A549 (cell line): ENCODE results near the gene ACTR5. TPM values are rescaled to one million over a fixed set of nuclear protein-coding genes. Genes with fewer than 3 reads are reported as not detected.

Source experiments
- ATAC-seq, 2 experiments: fragments of 200-7000 bp in 1 of 2; fragments of >200 bp in 1 of 2; cut with Nextera tagmentation in 1 of 2; cut with Tn5 transposase in 1 of 2; 3 replicates each; pipeline versions ENCODE4 v1.8.0 to v1.9.1; 2018 to 2020; ENCODE audit warnings: mild to moderate bottlenecking in 1 of 2, moderate library complexity in 1 of 2
- CTCF ChIA-PET: fragments of 300-600 bp; sonication (Branson Sonifier 250); formaldehyde crosslinking; extraction: SDS; loops from one replicate; lab custom pipeline; 2021; ENCODE audit warnings: antibody characterized with exemption, inconsistent platforms; lab: Yijun Ruan, JAX
- POLR2A ChIA-PET: fragments of 350-600 bp; formaldehyde crosslinking; extraction: SDS; loops from one replicate; lab custom pipeline; 2021; ENCODE audit warnings: antibody characterized with exemption, inconsistent platforms; lab: Yijun Ruan, JAX
- DNase-seq, 2 experiments: peaks; one replicate each; pipeline versions ENCODE4 v3.0.0 to v3.0.0-alpha.2; 2011 to 2016; ENCODE audit warnings: low read depth in 1 of 2, low spot score in 1 of 2
- FAIRE-seq: peaks from 2 replicates; lab custom pipeline; 2011; peaks lifted over from hg19 to GRCh38; lab: Jason Lieb, UNC
- H3K27ac ChIP-seq, 2 experiments: fragments of >200 bp; sonication (Bioruptor Twin); formaldehyde crosslinking; 3 replicates each; pipeline ENCODE4 v1.5.1; 2016 to 2017
- H3K4me1 ChIP-seq: fragments of >200 bp; sonication (Bioruptor Twin); formaldehyde crosslinking; 3 replicates; pipeline ENCODE4 v1.6.1; 2016
- H3K4me2 ChIP-seq: fragments of >200 bp; sonication (Bioruptor Twin); formaldehyde crosslinking; 3 replicates; pipeline ENCODE4 v1.6.1; 2016
- H3K4me3 ChIP-seq: fragments of >200 bp; sonication (Bioruptor Twin); formaldehyde crosslinking; 3 replicates; pipeline ENCODE4 v1.5.1; 2016
- H3K9me3 ChIP-seq: fragments of >200 bp; sonication (Bioruptor Twin); formaldehyde crosslinking; 3 replicates; pipeline ENCODE4 v1.6.1; 2016
- BCL3 ChIP-seq: fragments of >200 bp; sonication (Bioruptor Twin); formaldehyde crosslinking; IDR thresholded peaks from 3 replicates; pipeline ENCODE4 v1.6.1; 2016
- CBX2 ChIP-seq: fragments of 200-600 bp; sonication (generic); IDR thresholded peaks from 2 replicates; pipeline ENCODE4 v1.6.1; 2016; ENCODE audit warnings: low read depth, mild to moderate bottlenecking, borderline replicate concordance
- CEBPB ChIP-seq, 2 experiments: fragments of >200 bp in 1 of 2; sonication (Bioruptor Twin) in 1 of 2; formaldehyde crosslinking in 1 of 2; IDR thresholded peaks; 2 replicates each; pipeline ENCODE4 v1.6.1; 2012 to 2016
- CHD2 ChIP-seq: fragments of 150-350 bp; IDR thresholded peaks from 2 replicates; pipeline ENCODE4 v1.6.1; 2014; ENCODE audit warnings: low read length; ENCODE audit not compliant: partially characterized antibody
- CTCF ChIP-seq: fragments of >200 bp; sonication (Bioruptor Twin); formaldehyde crosslinking; IDR thresholded peaks from 3 replicates; pipeline ENCODE4 v1.5.1; 2016
- E2F6 ChIP-seq: IDR thresholded peaks from 2 replicates; pipeline ENCODE4 v1.6.1; 2012; ENCODE audit warnings: low read depth, borderline replicate concordance
- ELK1 ChIP-seq: fragments of 150-350 bp; IDR thresholded peaks from 2 replicates; pipeline ENCODE4 v1.6.1; 2014; ENCODE audit warnings: low read depth, mild to moderate bottlenecking, low read length
- FOSL2 ChIP-seq, 2 experiments: fragments of 450-650 bp in 1 of 2; fragments of >200 bp in 1 of 2; sonication (Bioruptor Twin) in 1 of 2; formaldehyde crosslinking; IDR thresholded peaks; 2 replicates each; pipeline versions ENCODE4 v1.5.0 to v1.6.1; 2016 to 2020; ENCODE audit warnings: mild to moderate bottlenecking in 1 of 2, moderate library complexity in 1 of 2
- FOXS1 ChIP-seq: fragments of 250-450 bp; sonication (Bioruptor Pico); IDR thresholded peaks from 2 replicates; pipeline ENCODE4 v1.5.0; 2020; ENCODE audit warnings: mild to moderate bottlenecking, moderate library complexity
- HES2 ChIP-seq: fragments of >200 bp; sonication (Bioruptor Twin); formaldehyde crosslinking; IDR thresholded peaks from 2 replicates; pipeline ENCODE4 v1.6.1; 2016
- HEYL ChIP-seq: fragments of 250-450 bp; sonication (Bioruptor Pico); IDR thresholded peaks from 2 replicates; pipeline ENCODE4 v1.8.0; 2021; ENCODE audit warnings: mild to moderate bottlenecking, moderate library complexity
- HOXB13 ChIP-seq: fragments of 250-450 bp; sonication (Bioruptor Pico); IDR thresholded peaks from 2 replicates; pipeline ENCODE4 v1.5.0; 2020; ENCODE audit warnings: low read depth, mild to moderate bottlenecking, moderate library complexity
- JUNB ChIP-seq: fragments of >200 bp; sonication (Bioruptor Twin); formaldehyde crosslinking; IDR thresholded peaks from 2 replicates; pipeline ENCODE4 v1.6.1; 2016
- NR3C1 ChIP-seq: fragments of >200 bp; sonication (Bioruptor Twin); formaldehyde crosslinking; IDR thresholded peaks from 3 replicates; pipeline ENCODE4 v1.6.1; 2017
- POLR2A ChIP-seq: IDR thresholded peaks from 2 replicates; pipeline ENCODE4 v1.6.1; 2012; ENCODE audit warnings: mild to moderate bottlenecking, low read length
- RAD21 ChIP-seq, 2 experiments: fragments of >200 bp in 1 of 2; sonication (Bioruptor Twin) in 1 of 2; formaldehyde crosslinking in 1 of 2; IDR thresholded peaks in 1 of 2; conservative IDR thresholded peaks in 1 of 2; 2 replicates in 1 of 2; 3 replicates in 1 of 2; pipeline ENCODE4 v1.6.1; 2012 to 2018; ENCODE audit warnings: inconsistent platforms in 1 of 2
- RNF2 ChIP-seq: fragments of 200-600 bp; sonication (generic); IDR thresholded peaks from 2 replicates; pipeline ENCODE4 v1.6.1; 2016; ENCODE audit warnings: low read depth, mild to moderate bottlenecking, antibody characterized with exemption, moderate library complexity, borderline replicate concordance
- SMC3 ChIP-seq: fragments of >200 bp; sonication (Bioruptor Twin); formaldehyde crosslinking; IDR thresholded peaks from 3 replicates; pipeline ENCODE4 v1.6.1; 2018; ENCODE audit warnings: inconsistent platforms
- ZNF302 ChIP-seq: fragments of 250-450 bp; sonication (Bioruptor Pico); IDR thresholded peaks from 2 replicates; pipeline ENCODE4 v1.9.0; 2021; ENCODE audit warnings: inconsistent platforms, mild to moderate bottlenecking, moderate library complexity
- WGBS: methylation state at CpG from one replicate; pipeline ENCODE4 v1.1.6; 2017; ENCODE audit errors: missing lambda C conversion rate; 5-methylcytosine and 5-hydroxymethylcytosine counted together
- polyA plus RNA-seq, 4 experiments: library from polyadenylated mRNA; depleted of rRNA in 3 of 4; stranded (reverse); fragments of >200 nt; fragmentation: RNase III in 1 of 4; extraction: RNeasy Plus Mini Kit Qiagen cat#74134 plus additional on column Dnase treatment in 1 of 4; gene quantifications; 2 replicates in 3 of 4; 3 replicates in 1 of 4; pipeline ENCODE4 v1.2.3, GENCODE V29; 2011 to 2017

Gene ACTR5
- polyA plus RNA-seq, 2 of the 4 experiments (the other 2 are of a cell fraction), result 9.3 to 11.9 TPM

GRCh38 chr20:38751360-38751976 lies 3.2 kb downstream of the ACTR5 start:
- no peak for FAIRE-seq
- TF ChIP-seq HOXB13, result no peak
- TF ChIP-seq SMC3, result peak; percentile 70
- no peak for TF ChIP-seq JUNB
- TF ChIP-seq FOSL2 (IDR thresholded peaks at IDR 0.05), result no peak
- TF ChIP-seq FOSL2 (CRISPR knock-in tag; IDR thresholded peaks at IDR 0.05), result peak; percentile 41; the same call in 1 of the 2 replicates
- no peak for TF ChIP-seq E2F6
- TF ChIP-seq CTCF, result peak; percentile 87
- peak; percentile 81 to 82 for TF ChIP-seq RAD21 (conservative IDR thresholded peaks at IDR 0.05 in 1 of 2, IDR thresholded peaks at IDR 0.05 in 1 of 2)
- no peak for TF ChIP-seq HES2
- no peak for TF ChIP-seq POLR2A
- no peak for TF ChIP-seq ZNF302 (CRISPR knock-in tag)
- TF ChIP-seq, all 56 proteins: peak for 4
- Histone ChIP-seq H3K9me3 (no peaks in the 10 kb centered on the region), H3K4me2 (no peak overlapping the region), H3K4me1 (peaks cover 11% of the 10 kb centered on the region; the same call in 2 of the 3 replicates), H3K27ac (no peak overlapping the region), H3K4me3 (no peak overlapping the region)
- POLR2A ChIA-PET, result no interaction called here
- DNase-seq (peak; percentile 52 to 58), ATAC-seq (no peak)
- CTCF ChIA-PET, result interaction anchor here (0.7 to 16.3 kb wide), 33 partner anchors 9 to 579 kb away, joined by 3 to 253 read pairs (median 5); partner anchors contain the start of gene SLC32A1
- WGBS, result 30% methylated on average over 5 of the region's 5 CpGs

GRCh38 chr20:38752029-38752428 lies 3.8 kb downstream of the ACTR5 start:
- CTCF ChIA-PET, result interaction anchor here (0.7 to 16.3 kb wide), 28 partner anchors 10 to 579 kb away, joined by 3 to 253 read pairs (median 5); partner anchors contain the start of gene SLC32A1
- FAIRE-seq, result no peak
- DNase-seq, result no peak
- Histone ChIP-seq H3K4me3 (no peak overlapping the region), H3K9me3 (no peaks in the 10 kb centered on the region), H3K4me1 (peaks cover 11% of the 10 kb centered on the region; the same call in 2 of the 3 replicates), H3K27ac (no peak overlapping the region), H3K4me2 (no peak overlapping the region)
- no peak for ATAC-seq
- POLR2A ChIA-PET, result no interaction called here
- 90% methylated on average over 4 of the region's 4 CpGs for WGBS
- TF ChIP-seq CEBPB (IDR thresholded peaks at IDR 0.05), result no peak
- no peak for TF ChIP-seq NR3C1
- TF ChIP-seq CBX2, result no peak
- no peak for TF ChIP-seq FOXS1 (CRISPR knock-in tag)
- no peak for TF ChIP-seq HEYL (CRISPR knock-in tag)
- no peak for TF ChIP-seq BCL3
- no peak for TF ChIP-seq CHD2
- no peak for TF ChIP-seq RNF2
- no peak for TF ChIP-seq SMC3
- TF ChIP-seq ELK1, result no peak
